ENCODE data around the gene CD46.
"Not testable (repeated sequence)": the region's sequence is repeated elsewhere in the genome, so short reads cannot be mapped to it uniquely, and the experiment has no call there.

Gene CD46

DNA sequence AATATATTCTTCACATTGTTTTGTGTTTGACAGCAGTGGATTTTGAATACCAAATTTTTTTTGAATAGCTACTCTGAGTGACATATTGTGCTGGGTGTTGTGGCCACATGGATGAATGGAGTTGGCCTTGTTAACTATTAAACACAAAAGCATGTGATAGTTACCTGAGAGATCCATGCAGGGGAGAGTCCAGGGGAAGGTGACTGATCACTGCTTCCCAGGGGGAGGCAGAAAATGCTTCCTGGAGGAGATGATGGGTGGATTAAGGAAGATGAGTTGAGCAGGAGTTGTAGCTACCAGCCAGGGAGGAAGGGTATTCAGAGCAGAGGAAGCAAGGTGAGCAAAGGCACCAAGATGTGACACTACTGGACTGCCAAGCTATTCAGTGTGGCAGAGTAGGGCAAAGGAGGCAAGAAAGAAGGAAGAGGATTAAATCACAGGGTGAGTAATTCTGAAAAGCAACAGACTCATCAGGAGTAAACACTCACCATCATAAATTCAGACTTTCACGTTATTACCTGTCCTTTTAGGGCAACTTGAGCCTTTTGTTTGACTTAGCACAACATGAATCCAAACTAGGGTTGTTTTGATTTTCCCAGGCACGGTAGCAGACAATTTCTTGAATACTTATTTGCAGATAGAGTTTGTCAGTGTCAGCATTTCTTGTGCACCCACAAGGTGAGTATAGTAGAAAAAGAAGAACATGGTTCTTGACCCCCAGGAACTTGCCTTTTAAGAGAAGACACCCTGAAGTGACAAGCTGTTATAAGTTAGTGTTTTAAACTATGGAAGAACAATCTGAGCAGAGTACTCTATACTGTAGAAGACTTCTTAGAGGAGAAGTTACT, 4.2 kb downstream of the CD46 start:
- H3K9me3 ChIP-seq = no peaks in the 10 kb centered on the region
- H3K4me1 ChIP-seq (ENCODE audit: control insufficient read depth in 1 of 2, insufficient read depth in 1 of 2, low read depth in 1 of 2, low read length in 1 of 2) = peaks cover 49 to 53% of the 10 kb centered on the region in 2 experiments
- peak overlapping the region; percentile 94 for H3K27ac ChIP-seq
- H3K36me3 ChIP-seq = peaks cover 44% of the 10 kb centered on the region
- H3K27me3 ChIP-seq = no peaks in the 10 kb centered on the region
- TF ChIP-seq, protein P1, sequence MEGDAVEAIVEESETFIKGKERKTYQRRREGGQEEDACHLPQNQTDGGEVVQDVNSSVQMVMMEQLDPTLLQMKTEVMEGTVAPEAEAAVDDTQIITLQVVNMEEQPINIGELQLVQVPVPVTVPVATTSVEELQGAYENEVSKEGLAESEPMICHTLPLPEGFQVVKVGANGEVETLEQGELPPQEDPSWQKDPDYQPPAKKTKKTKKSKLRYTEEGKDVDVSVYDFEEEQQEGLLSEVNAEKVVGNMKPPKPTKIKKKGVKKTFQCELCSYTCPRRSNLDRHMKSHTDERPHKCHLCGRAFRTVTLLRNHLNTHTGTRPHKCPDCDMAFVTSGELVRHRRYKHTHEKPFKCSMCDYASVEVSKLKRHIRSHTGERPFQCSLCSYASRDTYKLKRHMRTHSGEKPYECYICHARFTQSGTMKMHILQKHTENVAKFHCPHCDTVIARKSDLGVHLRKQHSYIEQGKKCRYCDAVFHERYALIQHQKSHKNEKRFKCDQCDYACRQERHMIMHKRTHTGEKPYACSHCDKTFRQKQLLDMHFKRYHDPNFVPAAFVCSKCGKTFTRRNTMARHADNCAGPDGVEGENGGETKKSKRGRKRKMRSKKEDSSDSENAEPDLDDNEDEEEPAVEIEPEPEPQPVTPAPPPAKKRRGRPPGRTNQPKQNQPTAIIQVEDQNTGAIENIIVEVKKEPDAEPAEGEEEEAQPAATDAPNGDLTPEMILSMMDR (IDR thresholded peaks at IDR 0.05) = no peak
- peak overlapping the region; percentile 85 to 90 for H3K4me3 ChIP-seq (ENCODE audit: low read depth in 1 of 2, low read length in 1 of 2)

DNA sequence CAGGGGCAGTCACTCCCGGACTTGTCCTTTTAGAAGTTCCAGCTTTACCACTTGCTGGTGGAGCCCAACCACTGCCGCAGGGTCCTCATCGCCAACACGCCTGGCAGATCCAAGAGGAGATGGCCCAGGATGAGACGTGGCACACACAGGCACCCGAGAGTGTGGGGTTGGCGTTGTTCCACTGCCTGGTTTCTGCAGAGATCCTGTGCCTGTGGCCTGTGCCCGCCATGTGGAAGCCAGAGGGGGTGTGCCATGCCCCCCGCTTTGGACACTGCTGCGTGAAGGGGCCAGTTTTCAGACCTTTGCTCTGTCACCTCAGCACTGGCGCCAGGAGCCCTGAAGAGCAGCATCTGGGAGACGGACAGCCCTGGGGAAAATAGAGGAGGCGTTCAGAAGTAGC, 10.8 kb downstream of the CD46 start:
- TF ChIP-seq, protein P1 (IDR thresholded peaks at IDR 0.05) = no peak
- no peaks in the 10 kb centered on the region for H3K9me3 ChIP-seq
- H3K27me3 ChIP-seq = no peaks in the 10 kb centered on the region
- H3K4me3 ChIP-seq (ENCODE audit: low read depth in 1 of 2, low read length in 1 of 2) = no peak overlapping the region
- H3K36me3 ChIP-seq = peaks cover 95% of the 10 kb centered on the region
- no peaks in the 10 kb centered on the region for H3K4me1 ChIP-seq (ENCODE audit: control insufficient read depth in 1 of 2, insufficient read depth in 1 of 2, low read depth in 1 of 2, low read length in 1 of 2)
- no peak overlapping the region for H3K27ac ChIP-seq

- no peak overlapping the region for H3K4me3 ChIP-seq (ENCODE audit: low read depth in 1 of 2, low read length in 1 of 2)
- TF ChIP-seq, protein P1 (IDR thresholded peaks at IDR 0.05) = no peak
- H3K4me1 ChIP-seq (ENCODE audit: control insufficient read depth in 1 of 2, insufficient read depth in 1 of 2, low read depth in 1 of 2, low read length in 1 of 2) = no peaks in the 10 kb centered on the region
- H3K27ac ChIP-seq = no peak overlapping the region
- H3K9me3 ChIP-seq = no peaks in the 10 kb centered on the region
- no peaks in the 10 kb centered on the region for H3K27me3 ChIP-seq
- peaks cover 93% of the 10 kb centered on the region for H3K36me3 ChIP-seq
Observed at GRCh38 chr1:207763091-207763490, 11.2 kb downstream of the CD46 start.

DNA sequence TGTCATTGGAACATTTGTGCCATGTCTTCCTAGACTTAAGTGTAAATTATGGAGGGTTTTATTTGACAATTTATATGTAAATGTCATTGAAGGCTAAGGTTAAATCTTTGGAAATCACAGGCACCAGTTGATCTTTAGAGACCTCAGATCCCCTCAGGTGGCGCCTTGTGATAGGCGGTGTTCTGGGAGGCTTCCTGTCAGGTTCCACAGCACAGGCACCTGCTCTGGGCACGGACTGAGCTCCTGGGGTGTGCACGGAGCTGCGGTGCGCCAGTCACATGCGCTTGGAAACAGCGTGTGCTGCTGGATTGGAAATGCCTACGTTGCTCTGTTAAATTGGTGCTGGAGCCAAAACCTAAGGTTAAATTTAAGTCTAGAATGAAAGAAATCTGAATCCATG, 12.1 kb downstream of the CD46 start:
- no peak overlapping the region for H3K27ac ChIP-seq
- no peak overlapping the region for H3K4me3 ChIP-seq (ENCODE audit: low read depth in 1 of 2, low read length in 1 of 2)
- no peaks in the 10 kb centered on the region for H3K9me3 ChIP-seq
- peaks cover 93% of the 10 kb centered on the region for H3K36me3 ChIP-seq
- TF ChIP-seq, protein P1 (IDR thresholded peaks at IDR 0.05) = no peak
- no peaks in the 10 kb centered on the region for H3K27me3 ChIP-seq
- no peaks in the 10 kb centered on the region for H3K4me1 ChIP-seq (ENCODE audit: control insufficient read depth in 1 of 2, insufficient read depth in 1 of 2, low read depth in 1 of 2, low read length in 1 of 2)

DNA sequence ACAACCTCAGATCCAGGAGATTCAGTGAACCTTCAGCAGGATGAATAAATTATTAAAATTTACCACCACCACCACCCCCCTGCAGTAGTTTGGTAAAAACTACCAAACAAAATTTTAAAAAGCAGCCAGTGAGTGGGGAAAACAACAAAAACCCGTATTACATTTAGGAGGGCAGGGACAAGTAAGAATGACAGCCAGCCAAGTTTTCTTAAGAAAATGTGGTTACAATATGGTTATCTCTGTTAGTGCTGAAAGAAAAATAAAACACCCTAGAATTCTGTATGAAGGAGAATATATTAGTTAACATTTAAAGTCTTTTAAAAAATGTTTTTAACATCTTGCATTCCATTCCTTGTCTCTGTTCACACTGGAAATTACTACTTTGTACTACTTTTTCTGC, 14.7 kb downstream of the CD46 start:
- H3K27ac ChIP-seq = no peak overlapping the region
- H3K4me1 ChIP-seq (ENCODE audit: control insufficient read depth in 1 of 2, insufficient read depth in 1 of 2, low read depth in 1 of 2, low read length in 1 of 2) = no peaks in the 10 kb centered on the region
- H3K27me3 ChIP-seq = no peaks in the 10 kb centered on the region
- peaks cover 87% of the 10 kb centered on the region for H3K36me3 ChIP-seq
- TF ChIP-seq, protein P1 (IDR thresholded peaks at IDR 0.05) = no peak
- no peak overlapping the region for H3K4me3 ChIP-seq (ENCODE audit: low read depth in 1 of 2, low read length in 1 of 2)
- no peaks in the 10 kb centered on the region for H3K9me3 ChIP-seq

DNA sequence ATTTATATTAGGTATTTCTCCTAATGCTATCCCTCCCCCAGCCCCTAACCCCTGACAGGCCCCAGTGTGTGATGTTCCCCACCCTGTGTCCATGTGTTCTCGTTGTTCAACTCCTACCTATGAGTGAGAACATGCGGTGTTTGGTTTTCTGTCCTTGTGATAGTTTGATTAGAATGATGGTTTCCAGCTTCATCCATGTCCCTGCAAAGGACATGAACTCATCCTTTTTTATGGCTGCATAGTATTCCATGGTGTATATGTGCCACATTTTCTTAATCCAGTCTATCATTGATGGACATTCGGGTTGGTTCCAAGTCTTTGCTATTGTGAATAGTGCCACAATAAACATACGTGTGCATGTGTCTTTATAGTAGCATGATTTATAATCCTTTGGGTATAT, 18.7 kb downstream of the CD46 start:
- not testable (repeated sequence) for H3K9me3 ChIP-seq; H3K4me3 ChIP-seq (ENCODE audit: low read depth in 1 of 2, low read length in 1 of 2); H3K27me3 ChIP-seq; H3K27ac ChIP-seq; H3K4me1 ChIP-seq (ENCODE audit: control insufficient read depth in 1 of 2, insufficient read depth in 1 of 2, low read depth in 1 of 2, low read length in 1 of 2)
- H3K36me3 ChIP-seq = peaks cover 59% of the 10 kb centered on the region

GRCh38 chr1:207776045-207776444, 24.2 kb downstream of the CD46 start:
- not testable (repeated sequence) for H3K27me3 ChIP-seq; H3K4me1 ChIP-seq (ENCODE audit: control insufficient read depth in 1 of 2, insufficient read depth in 1 of 2, low read depth in 1 of 2, low read length in 1 of 2); H3K9me3 ChIP-seq; H3K27ac ChIP-seq; H3K4me3 ChIP-seq (ENCODE audit: low read depth in 1 of 2, low read length in 1 of 2)
- peaks cover 45% of the 10 kb centered on the region for H3K36me3 ChIP-seq

DNA sequence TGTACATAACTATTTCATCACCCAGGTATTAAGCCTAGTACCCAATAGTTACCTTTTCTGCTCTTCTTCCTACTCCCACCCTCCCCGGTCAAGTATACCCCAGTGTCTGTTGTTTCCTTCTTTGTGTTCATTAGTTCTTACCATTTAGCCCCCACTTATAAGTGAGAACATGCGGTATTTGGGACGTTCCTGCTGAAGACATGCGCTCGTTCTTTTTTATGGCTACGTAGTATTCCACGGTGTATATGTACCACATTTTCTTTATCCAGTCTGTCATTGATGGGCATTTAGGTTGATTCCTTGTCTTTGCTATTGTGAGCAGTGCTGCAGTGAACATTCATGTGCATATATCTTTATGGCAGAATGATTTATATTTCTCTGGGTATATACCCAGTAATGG, 25.6 kb downstream of the CD46 start:
- not testable (repeated sequence) for H3K27ac ChIP-seq; H3K4me3 ChIP-seq (ENCODE audit: low read depth in 1 of 2, low read length in 1 of 2); H3K9me3 ChIP-seq; H3K27me3 ChIP-seq; H3K4me1 ChIP-seq (ENCODE audit: control insufficient read depth in 1 of 2, insufficient read depth in 1 of 2, low read depth in 1 of 2, low read length in 1 of 2)
- H3K36me3 ChIP-seq = peaks cover 42% of the 10 kb centered on the region
